A673 (cell line): ENCODE data around the gene EZH1.

Source experiments
- CTCF ChIP-seq: fragments of 300-800, 200-600 bp; sonication (generic); conservative IDR thresholded peaks from 2 replicates; pipeline ENCODE4 v1.5.1; 2017; ENCODE audit warnings: low read depth, mild to moderate bottlenecking, antibody characterized with exemption, low read length, moderate library complexity, mixed read lengths
- EZH2 ChIP-seq: fragments of 200-600 bp; sonication (generic); IDR thresholded peaks from 2 replicates; pipeline ENCODE4 v1.6.1; 2017; ENCODE audit warnings: borderline replicate concordance, low read depth, mild to moderate bottlenecking, mixed read lengths, antibody characterized with exemption, low read length; ENCODE audit not compliant: poor library complexity, severe bottlenecking

- no peak for TF ChIP-seq CTCF
- no peak for TF ChIP-seq EZH2
These were observed 68.8 kb downstream of the EZH1 start for GRCh38 chr17:42675965-42676423.
